Adipocyte (in vitro differentiated cells): ENCODE results near the gene STYK1.

ENCODE experiments used
- DNase-seq: peaks from one replicate; pipeline ENCODE4 v3.0.0-alpha.2; 2015; ENCODE audit warnings: low read depth
- H3K27me3 ChIP-seq: replicated peaks from 2 replicates; pipeline ENCODE4 v1.7.0; 2013; ENCODE audit warnings: mild to moderate bottlenecking, low read length, moderate library complexity; ENCODE audit not compliant: control insufficient read depth, insufficient read depth
- H3K36me3 ChIP-seq: 2 replicates; pipeline ENCODE4 v1.7.0; 2013; ENCODE audit warnings: low read length, mild to moderate bottlenecking, moderate library complexity; ENCODE audit not compliant: control insufficient read depth, insufficient read depth, severe bottlenecking
- H3K4me1 ChIP-seq: 2 replicates; pipeline ENCODE4 v1.7.0; 2013; ENCODE audit warnings: mild to moderate bottlenecking, low read length, moderate library complexity; ENCODE audit not compliant: control insufficient read depth, insufficient read depth
- H3K4me3 ChIP-seq: 2 replicates; pipeline ENCODE4 v1.7.0; 2013; ENCODE audit warnings: mild to moderate bottlenecking, low read length, moderate library complexity
- H3K9ac ChIP-seq: 2 replicates; pipeline ENCODE4 v1.7.0; 2013; ENCODE audit warnings: mild to moderate bottlenecking, low read length, moderate library complexity
- H3K9me3 ChIP-seq: 2 replicates; pipeline ENCODE4 v1.7.0; 2013; ENCODE audit warnings: mild to moderate bottlenecking, low read length, moderate library complexity; ENCODE audit not compliant: control insufficient read depth

STYK1 gene, protein sequence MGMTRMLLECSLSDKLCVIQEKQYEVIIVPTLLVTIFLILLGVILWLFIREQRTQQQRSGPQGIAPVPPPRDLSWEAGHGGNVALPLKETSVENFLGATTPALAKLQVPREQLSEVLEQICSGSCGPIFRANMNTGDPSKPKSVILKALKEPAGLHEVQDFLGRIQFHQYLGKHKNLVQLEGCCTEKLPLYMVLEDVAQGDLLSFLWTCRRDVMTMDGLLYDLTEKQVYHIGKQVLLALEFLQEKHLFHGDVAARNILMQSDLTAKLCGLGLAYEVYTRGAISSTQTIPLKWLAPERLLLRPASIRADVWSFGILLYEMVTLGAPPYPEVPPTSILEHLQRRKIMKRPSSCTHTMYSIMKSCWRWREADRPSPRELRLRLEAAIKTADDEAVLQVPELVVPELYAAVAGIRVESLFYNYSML

GRCh38 chr12:10673659-10674384 lies at the start of gene STYK1:
TSS of gene STYK1 (minus strand) at chr12:10674052. CDS start at chr12:10634618, 39,434 bp downstream.
- Histone ChIP-seq H3K27me3 (no peaks in the 10 kb centered on the region), H3K4me1 (no peaks in the 10 kb centered on the region), H3K4me3 (peak within 1 kb of the TSS; percentile 81), H3K36me3 (no peaks in the 10 kb centered on the region), H3K9me3 (no peaks in the 10 kb centered on the region), H3K9ac (peak within 1 kb of the TSS; percentile 59)
- peak; percentile 70 for DNase-seq

DNA sequence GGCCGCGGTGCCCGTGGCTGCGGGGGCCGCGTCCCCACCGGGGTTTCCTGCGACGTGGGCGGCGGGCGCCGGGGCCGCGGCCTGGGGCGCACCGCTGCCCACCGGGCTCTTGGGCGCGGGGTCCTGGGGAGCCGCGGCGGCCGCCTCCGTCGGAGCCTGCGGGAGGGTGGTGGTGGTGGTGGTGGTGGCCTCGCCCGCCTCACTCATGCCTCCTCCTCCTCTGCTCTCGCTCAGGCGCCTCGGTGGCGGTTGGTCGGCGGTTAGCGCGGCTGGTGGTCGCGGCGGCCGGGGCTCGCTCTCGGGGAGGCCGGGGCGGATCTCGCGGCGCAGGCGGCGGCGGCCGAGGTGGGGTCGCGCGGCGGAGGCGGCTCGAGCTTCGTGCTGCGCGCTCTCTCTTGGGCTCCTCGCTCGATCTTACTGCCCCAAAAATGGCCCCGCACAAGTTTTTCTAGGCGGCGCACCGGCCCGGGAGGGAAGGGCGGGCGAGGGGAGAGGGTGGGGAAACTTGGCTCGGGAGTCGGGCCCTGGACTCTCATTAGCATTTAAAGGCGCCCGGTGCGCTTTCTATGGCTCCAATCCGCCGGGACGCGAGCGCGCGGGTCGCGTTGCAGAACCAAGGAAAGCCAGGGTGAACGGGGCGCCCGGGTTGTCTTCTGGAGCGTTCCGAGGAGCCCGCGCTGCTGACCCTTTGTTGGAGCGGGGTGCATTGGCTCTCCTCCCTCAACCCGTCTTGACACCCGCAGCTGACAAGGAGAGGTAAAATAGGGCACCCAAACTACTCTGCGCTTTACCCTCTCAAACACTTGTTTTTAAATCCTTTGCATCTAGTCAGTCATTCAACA lies 49.3 kb upstream of the STYK1 start, which contains the start of gene YBX3:
YBX3 (minus strand) TSS at position 419 of the 842 bp plus-strand sequence; CDS start at position 207, 212 bp downstream.
- Histone ChIP-seq H3K9me3 (no peaks in the 10 kb centered on the region), H3K4me1 (peaks cover 43% of the 10 kb centered on the region), H3K4me3 (peak within 1 kb of the TSS; percentile 90), H3K27me3 (no peaks in the 10 kb centered on the region), H3K9ac (peak within 1 kb of the TSS; percentile 94), H3K36me3 (no peaks in the 10 kb centered on the region)
- peak; percentile 95 for DNase-seq

DNA sequence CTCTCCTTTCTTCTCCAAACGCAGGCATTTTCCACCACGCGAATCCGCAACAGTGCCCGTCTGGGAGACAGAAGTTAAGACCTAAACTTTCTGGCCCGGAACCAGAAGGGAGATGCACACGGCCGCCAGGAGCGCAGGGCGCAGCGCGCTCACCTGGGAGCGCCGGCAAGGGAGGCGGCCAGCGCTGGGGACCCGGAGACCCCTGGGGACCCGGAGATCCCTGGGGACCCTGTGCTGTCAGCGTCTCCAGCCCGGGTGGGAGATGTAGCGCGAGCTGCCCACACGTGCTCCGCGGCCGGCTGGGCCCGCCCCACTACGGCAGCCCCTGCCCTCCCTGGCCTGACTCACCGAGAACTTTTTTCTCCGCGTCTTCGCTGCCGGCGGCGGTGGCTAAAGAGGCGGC lies 48.7 kb upstream of the STYK1 start:
- peak; percentile 78 for DNase-seq
- H3K9me3 ChIP-seq = no peaks in the 10 kb centered on the region

DNA sequence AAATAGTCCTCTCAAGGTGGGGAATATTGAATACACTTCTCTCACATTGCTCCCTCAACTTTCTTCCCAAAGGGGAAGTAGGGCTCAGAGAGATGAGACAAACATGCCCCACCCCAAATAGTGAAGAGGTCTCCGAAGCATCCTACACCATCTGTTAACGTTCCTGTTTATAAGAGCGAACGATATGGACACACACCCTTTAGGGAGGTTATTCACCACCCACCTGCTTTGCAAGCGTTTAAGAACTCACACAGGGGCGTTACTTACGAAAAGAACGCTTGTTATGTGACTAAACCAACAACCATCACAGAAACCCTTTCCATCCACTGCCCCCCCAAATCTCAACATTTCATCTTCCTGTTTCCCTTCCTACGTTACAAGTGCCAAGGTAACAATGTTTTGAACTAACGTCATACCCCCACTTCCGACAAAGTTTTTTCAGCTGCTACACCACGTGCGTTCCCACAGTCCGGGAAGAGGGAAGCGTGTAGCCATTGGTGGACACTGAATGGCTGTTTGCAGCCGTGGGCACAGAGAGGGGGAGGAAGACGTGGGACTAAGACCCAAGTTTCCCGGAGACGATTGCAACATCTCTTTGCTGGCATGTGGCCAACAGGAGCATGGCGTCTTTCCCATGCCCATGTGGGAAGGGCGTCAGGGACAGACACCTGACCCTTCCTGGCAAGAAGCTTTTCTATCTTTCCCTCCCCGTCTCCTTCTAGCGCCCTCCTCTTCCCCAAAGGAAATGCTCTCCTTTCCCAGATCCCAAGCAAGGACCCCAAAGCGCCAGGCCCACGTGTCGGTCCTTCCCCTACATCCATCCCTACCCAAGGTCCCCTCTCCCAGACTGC lies 48.0 kb upstream of the STYK1 start:
- Histone ChIP-seq H3K9ac (peak overlapping the region; percentile 94), H3K4me3 (peak overlapping the region; percentile 90), H3K9me3 (no peaks in the 10 kb centered on the region), H3K36me3 (no peaks in the 10 kb centered on the region), H3K27me3 (no peaks in the 10 kb centered on the region), H3K4me1 (peaks cover 55% of the 10 kb centered on the region)
- peak; percentile 98 for DNase-seq

More for the DNA sequence above, 48.7 kb upstream of the STYK1 start:
- no peaks in the 10 kb centered on the region for H3K27me3 ChIP-seq
- H3K9ac ChIP-seq = peak overlapping the region; percentile 94
- peak overlapping the region; percentile 90 for H3K4me3 ChIP-seq
- H3K36me3 ChIP-seq = no peaks in the 10 kb centered on the region
- H3K4me1 ChIP-seq = peaks cover 49% of the 10 kb centered on the region

- Histone ChIP-seq H3K9ac (peak overlapping the region; percentile 94), H3K9me3 (no peaks in the 10 kb centered on the region), H3K27me3 (no peaks in the 10 kb centered on the region), H3K4me1 (peaks cover 61% of the 10 kb centered on the region), H3K4me3 (peak overlapping the region; percentile 90), H3K36me3 (no peaks in the 10 kb centered on the region)
- peak; percentile 41 for DNase-seq
These were observed 47.3 kb upstream of the STYK1 start for GRCh38 chr12:10720974-10721650.

DNA sequence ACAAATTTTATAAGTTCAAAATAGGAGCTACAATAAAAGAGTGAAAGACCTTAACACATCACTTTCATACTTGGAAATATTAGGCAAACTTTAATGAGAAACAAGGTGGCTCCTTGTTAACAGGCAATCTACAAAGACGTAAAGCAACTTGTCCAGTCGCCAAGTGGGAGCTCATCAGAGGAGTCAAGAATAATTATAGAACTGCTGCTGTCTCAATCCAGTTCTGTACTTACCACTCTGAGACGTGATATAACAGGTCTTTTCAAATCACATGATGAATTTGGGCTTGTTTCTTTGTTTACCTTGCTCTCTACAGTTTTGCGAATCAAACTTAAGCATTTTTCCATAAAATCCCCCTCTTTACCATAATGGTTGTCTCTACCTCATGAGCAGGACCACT lies 45.6 kb upstream of the STYK1 start:
- Histone ChIP-seq H3K4me3 (peak overlapping the region; percentile 90), H3K9ac (peak overlapping the region; percentile 94), H3K27me3 (no peaks in the 10 kb centered on the region), H3K36me3 (peaks cover 15% of the 10 kb centered on the region), H3K9me3 (no peaks in the 10 kb centered on the region), H3K4me1 (peaks cover 62% of the 10 kb centered on the region)
- DNase-seq = no peak

DNA sequence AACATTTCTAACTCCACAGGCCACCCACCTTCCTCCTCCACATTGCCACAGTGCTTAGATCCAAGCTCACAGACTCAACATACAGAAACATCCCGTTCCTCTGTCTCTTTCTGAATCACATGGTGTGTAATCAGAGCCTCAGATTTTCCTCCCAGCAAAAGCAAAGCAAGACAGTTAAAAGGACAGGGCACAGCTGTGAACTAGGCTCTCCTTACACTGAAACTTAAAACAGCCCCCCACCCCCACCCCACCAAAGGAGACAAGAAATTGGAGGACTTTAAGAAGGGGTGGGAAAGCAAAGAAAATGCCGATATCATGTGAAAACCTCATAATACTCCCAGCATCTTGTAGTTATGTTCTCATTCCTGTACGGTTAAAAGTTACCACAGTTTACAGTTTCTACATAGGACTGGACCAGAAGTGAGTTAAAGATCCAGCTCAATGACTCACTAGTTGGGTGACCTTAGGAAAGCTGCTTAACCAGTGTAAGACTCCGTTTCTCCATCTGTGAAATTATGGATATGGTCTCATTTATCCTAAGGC lies 44.5 kb upstream of the STYK1 start:
- H3K27me3 ChIP-seq = no peaks in the 10 kb centered on the region
- peak overlapping the region; percentile 83 for H3K9ac ChIP-seq
- peaks cover 53% of the 10 kb centered on the region for H3K4me1 ChIP-seq
- peaks cover 27% of the 10 kb centered on the region for H3K36me3 ChIP-seq
- no peaks in the 10 kb centered on the region for H3K9me3 ChIP-seq
- peak; percentile 77 for DNase-seq
- peak overlapping the region; percentile 90 for H3K4me3 ChIP-seq

DNA sequence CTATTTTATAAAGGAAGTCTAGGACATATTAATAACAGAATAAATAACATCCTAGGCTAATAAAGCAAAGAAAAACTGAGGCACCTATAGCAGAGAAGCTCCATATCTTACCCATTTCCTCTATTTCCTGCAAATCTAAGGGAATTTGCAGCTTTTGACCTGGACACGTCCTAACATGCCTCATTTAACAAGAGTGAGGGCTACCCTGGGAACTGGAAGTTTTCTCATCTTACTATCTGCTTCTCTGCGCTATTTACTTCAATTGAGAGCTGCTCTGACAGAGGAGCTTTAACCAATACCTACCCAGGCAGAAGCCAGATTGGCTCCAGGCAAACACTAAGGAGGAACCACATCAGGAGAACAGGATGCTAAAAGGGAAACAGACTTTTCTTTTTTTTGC lies 43.6 kb upstream of the STYK1 start:
- no peaks in the 10 kb centered on the region for H3K27me3 ChIP-seq
- H3K36me3 ChIP-seq = peaks cover 36% of the 10 kb centered on the region
- H3K4me1 ChIP-seq = peaks cover 53% of the 10 kb centered on the region
- H3K9me3 ChIP-seq = no peaks in the 10 kb centered on the region
- DNase-seq = peak; percentile 24
- peak overlapping the region; percentile 83 for H3K9ac ChIP-seq
- H3K4me3 ChIP-seq = peak overlapping the region; percentile 90

GRCh38 chr12:10716704-10717315 lies 43.0 kb upstream of the STYK1 start:
- DNase-seq = peak; percentile 95
- peaks cover 53% of the 10 kb centered on the region for H3K4me1 ChIP-seq
- H3K27me3 ChIP-seq = no peaks in the 10 kb centered on the region
- peak overlapping the region; percentile 90 for H3K4me3 ChIP-seq
- H3K9ac ChIP-seq = peak overlapping the region; percentile 83
- H3K36me3 ChIP-seq = peaks cover 42% of the 10 kb centered on the region
- no peaks in the 10 kb centered on the region for H3K9me3 ChIP-seq
